H1 (cell line): ENCODE results near the gene HTR4. TPM values are rescaled to one million over a fixed set of nuclear protein-coding genes. Genes with fewer than 3 reads are reported as not detected.

Experiments used
- BACH1 ChIP-seq: IDR thresholded peaks from 2 replicates; pipeline ENCODE4 v1.6.1; 2012; ENCODE audit warnings: low read length, improper control_type of control experiment
- EGR1 ChIP-seq: IDR thresholded peaks from 2 replicates; pipeline ENCODE4 v1.6.1; 2011; ENCODE audit warnings: low read depth, low read length, borderline replicate concordance
- RXRA ChIP-seq: IDR thresholded peaks from 2 replicates; pipeline ENCODE4 v1.6.1; 2011; ENCODE audit warnings: low read depth, mild to moderate bottlenecking, low read length, moderate library complexity; ENCODE audit not compliant: insufficient read depth
- polyA plus RNA-seq, 7 experiments: library from polyadenylated mRNA; depleted of rRNA in 3 of 7; stranded (reverse) in 5 of 7; unstranded in 2 of 7; fragments of >200 nt in 5 of 7; fragments of 200-250 nt in 2 of 7; gene quantifications; 1 replicate in 5 of 7; 2 replicates in 1 of 7; 4 replicates in 1 of 7; pipeline versions ENCODE4 v1.2.1 to v1.2.3, GENCODE V29; 2011 to 2013; ENCODE audit warnings: missing spikeins in 2 of 7, mixed read lengths in 2 of 7
- total RNA-seq: library from RNA; stranded (reverse); fragmentation: NEBNext Ultra II Directional; extraction: Animal tissue kit (Norgen Biotek cat#: 25700); gene quantifications from 2 replicates; pipeline ENCODE4 v1.2.1, GENCODE V29; 2021

Gene HTR4
- total and polyA plus RNA-seq, 2 of the 8 experiments (the other 6 are each of a cell fraction or from before 2014, with no cell fraction given) = not detected

GRCh38 chr5:148663509-148663908 is 9.2 kb upstream of the HTR4 start (continued):
- TF ChIP-seq EGR1 (no peak), BACH1 (no peak), RXRA (no peak)
